Nephron (organoid): Measurements from ENCODE around the gene ZFYVE26.
"Not testable (repeated sequence)": the region's sequence is repeated elsewhere in the genome, so short reads cannot be mapped to it uniquely, and the experiment has no call there.

Experiments
- H3K27ac Mint-ChIP-seq, 3 experiments: 2 replicates each; pipeline ENCODE4 v1.8.0; 2020; ENCODE audit warnings: mixed read lengths in 3 of 3, mild to moderate bottlenecking in 2 of 3, moderate library complexity in 1 of 3
- H3K27me3 Mint-ChIP-seq: 2 replicates; pipeline ENCODE4 v1.8.0; 2021; ENCODE audit warnings: low read depth, mild to moderate bottlenecking, moderate library complexity, mixed read lengths
- H3K36me3 Mint-ChIP-seq: 2 replicates; pipeline ENCODE4 v1.8.0; 2020; ENCODE audit warnings: low read depth, mixed read lengths
- H3K4me1 Mint-ChIP-seq: 2 replicates; pipeline ENCODE4 v1.8.0; 2020; ENCODE audit warnings: mixed read lengths
- H3K4me3 Mint-ChIP-seq, 3 experiments: 2 replicates each; pipeline ENCODE4 v1.8.0; 2020; ENCODE audit warnings: mild to moderate bottlenecking in 3 of 3, mixed read lengths in 3 of 3, moderate library complexity in 2 of 3
- H3K9me3 Mint-ChIP-seq: 2 replicates; pipeline ENCODE4 v1.8.0; 2020; ENCODE audit warnings: mixed read lengths
- TF ChIP-seq, protein P1 (sequence below), 3 experiments: fragments of 200-600 bp; sonication (generic); IDR thresholded peaks; one replicate each; pipeline ENCODE4 v1.5.0; 2021; ENCODE audit warnings: antibody characterized with exemption in 3 of 3; ENCODE audit not compliant: unreplicated experiment in 3 of 3

ZFYVE26 gene

DNA sequence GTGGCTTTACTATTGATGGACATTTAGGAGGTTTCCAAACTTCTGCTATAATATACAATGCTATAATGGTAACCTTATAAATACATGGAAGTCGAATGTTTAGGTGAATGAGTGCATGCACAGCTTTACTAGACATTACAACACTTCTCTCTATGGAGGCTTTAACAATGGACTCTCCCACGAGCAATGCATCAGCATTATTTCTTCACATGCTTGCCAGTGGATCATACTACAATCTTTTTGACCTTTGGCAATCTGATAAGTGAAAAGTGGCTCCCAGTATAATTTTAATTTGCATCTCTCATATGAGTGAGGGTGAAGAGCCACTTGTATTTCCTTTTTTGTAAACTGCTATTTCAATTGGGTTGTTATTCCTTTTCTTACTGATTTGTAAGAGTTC, 96.5 kb downstream of the ZFYVE26 start:
- TF ChIP-seq, protein P1, sequence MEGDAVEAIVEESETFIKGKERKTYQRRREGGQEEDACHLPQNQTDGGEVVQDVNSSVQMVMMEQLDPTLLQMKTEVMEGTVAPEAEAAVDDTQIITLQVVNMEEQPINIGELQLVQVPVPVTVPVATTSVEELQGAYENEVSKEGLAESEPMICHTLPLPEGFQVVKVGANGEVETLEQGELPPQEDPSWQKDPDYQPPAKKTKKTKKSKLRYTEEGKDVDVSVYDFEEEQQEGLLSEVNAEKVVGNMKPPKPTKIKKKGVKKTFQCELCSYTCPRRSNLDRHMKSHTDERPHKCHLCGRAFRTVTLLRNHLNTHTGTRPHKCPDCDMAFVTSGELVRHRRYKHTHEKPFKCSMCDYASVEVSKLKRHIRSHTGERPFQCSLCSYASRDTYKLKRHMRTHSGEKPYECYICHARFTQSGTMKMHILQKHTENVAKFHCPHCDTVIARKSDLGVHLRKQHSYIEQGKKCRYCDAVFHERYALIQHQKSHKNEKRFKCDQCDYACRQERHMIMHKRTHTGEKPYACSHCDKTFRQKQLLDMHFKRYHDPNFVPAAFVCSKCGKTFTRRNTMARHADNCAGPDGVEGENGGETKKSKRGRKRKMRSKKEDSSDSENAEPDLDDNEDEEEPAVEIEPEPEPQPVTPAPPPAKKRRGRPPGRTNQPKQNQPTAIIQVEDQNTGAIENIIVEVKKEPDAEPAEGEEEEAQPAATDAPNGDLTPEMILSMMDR (IDR thresholded peaks at IDR 0.05; ENCODE audit: unreplicated experiment in 3 of 3), result no peak
- peaks cover 17% of the 10 kb centered on the region for H3K27me3 Mint-ChIP-seq
- H3K27ac Mint-ChIP-seq, result no peak overlapping the region
- no peaks in the 10 kb centered on the region for H3K9me3 Mint-ChIP-seq
- H3K4me1 Mint-ChIP-seq, result peaks cover 11% of the 10 kb centered on the region
- no peak overlapping the region for H3K4me3 Mint-ChIP-seq
- no peaks in the 10 kb centered on the region for H3K36me3 Mint-ChIP-seq

DNA sequence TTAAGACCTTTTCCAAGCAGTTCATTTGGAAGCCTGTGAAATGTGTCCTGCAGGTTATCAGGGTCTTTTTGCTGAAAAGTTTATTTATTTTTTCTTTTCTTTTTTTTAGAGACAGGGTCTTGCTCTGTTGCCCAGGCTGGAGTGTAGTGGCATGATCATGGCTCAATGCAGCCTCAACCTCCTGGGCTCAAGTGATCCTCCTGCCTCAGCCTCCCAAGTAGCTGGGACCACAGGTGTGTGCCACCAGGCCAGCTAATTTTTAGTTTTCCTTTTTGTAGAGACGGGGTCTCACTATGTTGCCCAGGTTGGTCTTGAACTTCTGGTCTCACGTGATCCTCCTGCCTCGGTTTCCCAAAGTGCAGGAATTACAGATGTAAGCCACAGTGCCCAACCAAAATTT, 97.0 kb downstream of the ZFYVE26 start:
- not testable (repeated sequence) for H3K9me3 Mint-ChIP-seq, H3K27ac Mint-ChIP-seq, H3K36me3 Mint-ChIP-seq, H3K4me3 Mint-ChIP-seq
- peaks cover 16% of the 10 kb centered on the region for H3K27me3 Mint-ChIP-seq
- peaks cover 11% of the 10 kb centered on the region for H3K4me1 Mint-ChIP-seq

DNA sequence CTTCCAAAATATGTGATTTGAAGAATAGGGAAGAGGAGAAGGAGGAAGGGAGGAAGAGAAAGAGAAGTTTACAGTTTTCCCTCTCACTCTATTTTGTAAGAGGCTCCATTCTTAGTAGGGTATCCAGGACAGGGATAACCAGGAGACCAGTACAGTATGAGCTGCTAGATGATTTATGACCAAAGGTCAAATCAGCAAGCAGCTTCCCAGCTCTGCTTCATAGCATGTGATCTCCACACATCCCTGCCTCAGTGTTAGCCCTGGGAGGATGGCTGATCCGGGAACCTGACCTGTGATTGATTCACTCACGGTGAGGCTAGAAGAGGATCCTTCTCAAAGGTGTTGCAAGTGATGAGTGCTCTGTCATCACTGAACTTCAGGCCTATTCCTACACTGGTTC, 98.1 kb downstream of the ZFYVE26 start:
- Mint-ChIP-seq H3K36me3 (no peaks in the 10 kb centered on the region), H3K9me3 (no peaks in the 10 kb centered on the region), H3K27me3 (peaks cover 8% of the 10 kb centered on the region), H3K27ac (no peak overlapping the region), H3K4me3 (no peak overlapping the region), H3K4me1 (peaks cover 11% of the 10 kb centered on the region)
- TF ChIP-seq, protein P1 (IDR thresholded peaks at IDR 0.05; ENCODE audit: unreplicated experiment in 3 of 3), result no peak

DNA sequence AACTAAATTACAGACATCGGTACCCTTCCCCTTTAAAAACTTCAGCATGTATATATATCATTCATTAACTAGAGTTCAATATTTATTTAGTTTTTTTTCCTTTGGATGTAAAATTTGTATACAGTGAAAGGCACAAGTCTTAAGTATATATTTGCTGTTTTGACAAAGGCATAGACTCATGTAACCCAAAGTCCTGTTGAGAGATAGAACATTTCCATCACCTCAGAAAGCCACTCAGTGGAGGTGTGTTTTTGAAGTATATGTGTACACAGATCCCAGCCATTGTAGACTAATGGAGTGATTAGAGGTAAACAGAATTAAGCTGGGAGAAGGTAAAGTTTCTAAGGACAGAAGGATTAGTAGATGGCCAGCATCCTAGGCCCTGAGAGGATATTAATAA, 99.3 kb downstream of the ZFYVE26 start:
- Mint-ChIP-seq H3K9me3 (no peaks in the 10 kb centered on the region), H3K27me3 (no peaks in the 10 kb centered on the region), H3K36me3 (no peaks in the 10 kb centered on the region), H3K4me1 (peaks cover 4% of the 10 kb centered on the region), H3K27ac (no peak overlapping the region), H3K4me3 (no peak overlapping the region)
- TF ChIP-seq, protein P1 (IDR thresholded peaks at IDR 0.05; ENCODE audit: unreplicated experiment in 3 of 3), result no peak

DNA sequence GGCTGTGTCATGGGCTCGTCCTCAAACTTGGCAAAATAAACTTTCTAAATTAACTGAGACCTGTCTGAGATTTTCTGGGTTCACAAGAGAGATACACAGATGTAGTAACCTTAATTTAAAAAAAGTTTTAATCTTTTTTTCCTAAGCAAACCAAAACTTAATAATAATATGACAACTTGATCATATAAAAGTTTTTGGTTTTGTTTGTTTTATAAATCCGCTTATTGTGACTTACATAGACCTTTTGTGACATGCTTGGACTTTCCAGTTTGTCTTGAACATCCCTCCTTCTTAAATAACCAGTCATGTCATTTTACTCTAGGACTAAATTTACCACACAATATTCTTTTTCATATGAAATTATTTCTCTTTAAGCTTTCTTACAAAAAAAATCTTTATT, 106.2 kb downstream of the ZFYVE26 start:
- H3K27me3 Mint-ChIP-seq, result no peaks in the 10 kb centered on the region
- H3K9me3 Mint-ChIP-seq, result peaks cover 10% of the 10 kb centered on the region
- H3K36me3 Mint-ChIP-seq, result no peaks in the 10 kb centered on the region
- no peak overlapping the region for H3K4me3 Mint-ChIP-seq
- TF ChIP-seq, protein P1 (IDR thresholded peaks at IDR 0.05; ENCODE audit: unreplicated experiment in 3 of 3), result no peak
- H3K4me1 Mint-ChIP-seq, result no peaks in the 10 kb centered on the region
- H3K27ac Mint-ChIP-seq, result no peak overlapping the region

DNA sequence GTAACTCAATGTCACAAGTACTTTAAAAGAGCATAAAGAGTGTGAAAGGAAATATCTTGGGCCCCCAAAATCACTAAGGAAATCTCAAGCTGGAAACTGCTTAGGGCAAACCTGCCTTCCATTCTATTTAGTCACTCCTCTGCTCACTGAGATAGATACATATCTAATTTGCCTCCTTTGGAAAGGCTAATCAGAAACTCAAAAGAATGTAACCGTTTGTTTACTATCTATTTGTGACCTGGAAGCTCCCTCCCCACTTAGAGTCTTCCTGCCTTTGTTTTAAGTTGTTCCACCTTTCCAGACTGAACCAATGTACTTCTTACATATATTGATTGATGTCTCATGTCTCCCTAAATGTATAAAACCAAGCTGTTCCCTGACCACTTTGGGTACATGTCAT, 106.6 kb downstream of the ZFYVE26 start:
- not testable (repeated sequence) for H3K36me3 Mint-ChIP-seq, H3K4me1 Mint-ChIP-seq, H3K4me3 Mint-ChIP-seq, H3K27ac Mint-ChIP-seq, H3K27me3 Mint-ChIP-seq
- H3K9me3 Mint-ChIP-seq, result peaks cover 10% of the 10 kb centered on the region

DNA sequence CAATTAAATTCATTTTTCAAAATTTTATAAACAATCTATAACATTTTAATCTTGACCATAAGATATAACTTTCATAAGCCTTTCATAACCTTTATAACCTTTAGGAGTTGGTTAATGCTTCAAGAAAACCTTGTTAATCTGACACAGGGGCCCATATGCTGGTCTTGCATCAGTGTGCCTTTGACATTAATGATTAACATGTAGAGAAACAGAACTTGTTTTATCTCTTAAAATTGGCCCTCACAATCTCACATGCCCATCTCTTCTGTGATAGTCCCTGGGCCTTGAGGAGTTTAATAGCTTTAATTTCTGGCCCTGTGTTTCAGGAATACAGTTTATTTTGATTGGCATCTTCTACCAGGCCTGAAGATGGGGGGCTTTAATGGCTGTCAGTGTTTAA, 107.0 kb downstream of the ZFYVE26 start:
- not testable (repeated sequence) for H3K4me1 Mint-ChIP-seq, H3K27ac Mint-ChIP-seq, H3K4me3 Mint-ChIP-seq, H3K36me3 Mint-ChIP-seq, H3K27me3 Mint-ChIP-seq
- peaks cover 10% of the 10 kb centered on the region for H3K9me3 Mint-ChIP-seq

DNA sequence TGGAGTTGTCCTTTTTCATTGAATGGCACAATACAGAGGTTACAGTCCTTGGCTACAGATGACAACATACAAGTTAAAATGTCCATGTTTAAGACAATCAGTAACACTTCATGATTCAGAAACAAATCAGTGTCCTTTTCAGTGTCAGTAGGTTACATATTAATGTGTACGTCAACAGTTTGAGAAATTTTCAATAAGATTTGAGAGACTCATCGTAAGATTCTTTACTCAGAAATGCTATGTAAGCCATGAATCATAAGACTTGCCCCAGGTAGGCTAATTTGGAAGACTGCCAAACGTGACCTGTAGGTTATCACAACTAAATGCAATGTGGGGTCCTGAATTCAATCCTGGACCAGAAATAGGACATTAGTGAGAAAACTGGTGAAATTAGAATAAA, 111.2 kb downstream of the ZFYVE26 start:
- Mint-ChIP-seq H3K36me3 (no peaks in the 10 kb centered on the region), H3K4me3 (no peak overlapping the region), H3K4me1 (no peaks in the 10 kb centered on the region), H3K9me3 (peaks cover 6% of the 10 kb centered on the region), H3K27ac (no peak overlapping the region), H3K27me3 (no peaks in the 10 kb centered on the region)
- TF ChIP-seq, protein P1 (IDR thresholded peaks at IDR 0.05; ENCODE audit: unreplicated experiment in 3 of 3), result no peak
